ENCODE data around the gene HECW1.

- TF ChIP-seq, protein P1, sequence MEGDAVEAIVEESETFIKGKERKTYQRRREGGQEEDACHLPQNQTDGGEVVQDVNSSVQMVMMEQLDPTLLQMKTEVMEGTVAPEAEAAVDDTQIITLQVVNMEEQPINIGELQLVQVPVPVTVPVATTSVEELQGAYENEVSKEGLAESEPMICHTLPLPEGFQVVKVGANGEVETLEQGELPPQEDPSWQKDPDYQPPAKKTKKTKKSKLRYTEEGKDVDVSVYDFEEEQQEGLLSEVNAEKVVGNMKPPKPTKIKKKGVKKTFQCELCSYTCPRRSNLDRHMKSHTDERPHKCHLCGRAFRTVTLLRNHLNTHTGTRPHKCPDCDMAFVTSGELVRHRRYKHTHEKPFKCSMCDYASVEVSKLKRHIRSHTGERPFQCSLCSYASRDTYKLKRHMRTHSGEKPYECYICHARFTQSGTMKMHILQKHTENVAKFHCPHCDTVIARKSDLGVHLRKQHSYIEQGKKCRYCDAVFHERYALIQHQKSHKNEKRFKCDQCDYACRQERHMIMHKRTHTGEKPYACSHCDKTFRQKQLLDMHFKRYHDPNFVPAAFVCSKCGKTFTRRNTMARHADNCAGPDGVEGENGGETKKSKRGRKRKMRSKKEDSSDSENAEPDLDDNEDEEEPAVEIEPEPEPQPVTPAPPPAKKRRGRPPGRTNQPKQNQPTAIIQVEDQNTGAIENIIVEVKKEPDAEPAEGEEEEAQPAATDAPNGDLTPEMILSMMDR (IDR thresholded peaks at IDR 0.05), result no peak
- TF ChIP-seq POLR2A (IDR thresholded peaks at IDR 0.05), result no peak
Measured at GRCh38 chr7:43506460-43506859, 394.0 kb downstream of the HECW1 start.
